IMR-90 (cell line): ENCODE measurements around the gene KCNN3. TPM values are rescaled to one million over a fixed set of nuclear protein-coding genes. Genes with fewer than 3 reads are reported as not detected.

Experiments used
- ATAC-seq: fragments of 200-7000 bp; cut with Tn5 transposase; 2 replicates; pipeline ENCODE4 v1.9.1; 2020; ENCODE audit warnings: low read depth, mild to moderate bottlenecking, moderate library complexity
- BruUV-seq: library from RNA; stranded (reverse); fragments of 400-500 nt; replicated peaks from 2 replicates; lab custom pipeline; 2021; lab: Mats Ljungman, UMichigan
- CTCF ChIA-PET: fragments of 300-600 bp; formaldehyde crosslinking; extraction: SDS; loops from one replicate; lab custom pipeline; 2021; ENCODE audit warnings: antibody characterized with exemption; lab: Yijun Ruan, JAX
- POLR2A ChIA-PET: fragments of 300-600 bp; sonication (Branson Sonifier 250); formaldehyde crosslinking; loops from one replicate; lab custom pipeline; 2022; ENCODE audit warnings: antibody characterized with exemption; ENCODE audit not compliant: unreplicated experiment; lab: Charles Lee
- DNase-seq: peaks from one replicate; pipeline ENCODE4 v3.0.0; 2013
- H2AFZ ChIP-seq: replicated peaks from 2 replicates; pipeline ENCODE3; 2013; ENCODE audit warnings: low read length, mild to moderate bottlenecking; ENCODE audit not compliant: poor library complexity
- H2AK5ac ChIP-seq: 2 replicates; pipeline ENCODE4 v1.6.1; 2013; ENCODE audit warnings: low read depth, low read length, inconsistent platforms
- H2AK9ac ChIP-seq: replicated peaks from 2 replicates; pipeline ENCODE3; 2013; ENCODE audit warnings: mild to moderate bottlenecking, low read depth, low read length, moderate library complexity; ENCODE audit not compliant: poor library complexity
- H2BK120ac ChIP-seq: 2 replicates; pipeline ENCODE4 v1.6.1; 2013; ENCODE audit warnings: low read depth, low read length, inconsistent platforms
- H2BK15ac ChIP-seq: 3 replicates; pipeline ENCODE4 v1.6.1; 2013; ENCODE audit warnings: low read depth, low read length, inconsistent platforms
- H2BK20ac ChIP-seq: 2 replicates; pipeline ENCODE4 v1.6.1; 2013; ENCODE audit warnings: low read depth, mild to moderate bottlenecking, inconsistent platforms, low read length, moderate library complexity
- H2BK5ac ChIP-seq: 2 replicates; pipeline ENCODE4 v1.6.1; 2013; ENCODE audit warnings: mild to moderate bottlenecking, low read depth, low read length, inconsistent platforms; ENCODE audit not compliant: poor library complexity, severe bottlenecking
- H3K14ac ChIP-seq: replicated peaks from 2 replicates; pipeline ENCODE4 v1.6.1; 2013; ENCODE audit warnings: low read depth, low read length, inconsistent platforms
- H3K18ac ChIP-seq: 2 replicates; pipeline ENCODE4 v1.6.1; 2013; ENCODE audit warnings: low read depth, low read length, control low read depth
- H3K23ac ChIP-seq: 2 replicates; pipeline ENCODE4 v1.6.1; 2013; ENCODE audit warnings: low read depth, low read length, inconsistent platforms
- H3K27ac ChIP-seq: 2 replicates; pipeline ENCODE4 v1.5.1; 2013; ENCODE audit warnings: mild to moderate bottlenecking, control low read depth, low read length; ENCODE audit not compliant: insufficient read depth
- H3K27me3 ChIP-seq: 2 replicates; pipeline ENCODE4 v1.6.1; 2013; ENCODE audit warnings: low read length; ENCODE audit not compliant: control insufficient read depth, insufficient read depth
- H3K36me3 ChIP-seq: 2 replicates; pipeline ENCODE4 v1.6.1; 2013; ENCODE audit warnings: low read length, mixed read lengths; ENCODE audit not compliant: control insufficient read depth, insufficient read depth
- H3K4ac ChIP-seq: 2 replicates; pipeline ENCODE4 v1.6.1; 2013; ENCODE audit warnings: low read depth, low read length, inconsistent platforms
- H3K4me1 ChIP-seq: 2 replicates; pipeline ENCODE4 v1.6.1; 2013; ENCODE audit warnings: low read length, mixed read lengths; ENCODE audit not compliant: control insufficient read depth, insufficient read depth
- H3K4me2 ChIP-seq: 2 replicates; pipeline ENCODE4 v1.6.1; 2013; ENCODE audit warnings: low read depth, mild to moderate bottlenecking, control low read depth, low read length, moderate library complexity
- H3K4me3 ChIP-seq: 2 replicates; pipeline ENCODE4 v1.5.1; 2013; ENCODE audit warnings: low read depth, mild to moderate bottlenecking, control low read depth, low read length, moderate library complexity; ENCODE audit not compliant: insufficient read depth
- H3K56ac ChIP-seq: 2 replicates; pipeline ENCODE4 v1.6.1; 2013; ENCODE audit warnings: low read length, inconsistent platforms; ENCODE audit not compliant: insufficient read depth; ENCODE audit errors: extremely low read depth
- H3K79me1 ChIP-seq, 2 experiments: 2 replicates each; pipeline ENCODE4 v1.6.1; 2013; ENCODE audit warnings: low read length in 2 of 2, inconsistent platforms in 1 of 2, low read depth in 1 of 2
- H3K9ac ChIP-seq: 2 replicates; pipeline ENCODE4 v1.6.1; 2013; ENCODE audit warnings: low read depth, low read length, control low read depth
- H3K9me1 ChIP-seq: 2 replicates; pipeline ENCODE4 v1.6.1; 2013; ENCODE audit warnings: low read length, inconsistent platforms; ENCODE audit not compliant: insufficient read depth
- H3K9me3 ChIP-seq: 2 replicates; pipeline ENCODE4 v1.6.1; 2013; ENCODE audit warnings: low read length; ENCODE audit not compliant: control insufficient read depth, insufficient read depth
- H4K20me1 ChIP-seq: 2 replicates; pipeline ENCODE4 v1.6.1; 2013; ENCODE audit warnings: low read length, inconsistent platforms; ENCODE audit not compliant: insufficient read depth
- H4K5ac ChIP-seq: 2 replicates; pipeline ENCODE4 v1.6.1; 2013; ENCODE audit warnings: mild to moderate bottlenecking, low read depth, low read length, control low read depth
- H4K8ac ChIP-seq, 2 experiments: 2 replicates each; pipeline ENCODE4 v1.6.1; 2013; ENCODE audit warnings: low read depth in 2 of 2, low read length in 2 of 2, control low read depth in 1 of 2, inconsistent platforms in 1 of 2
- H4K91ac ChIP-seq: 2 replicates; pipeline ENCODE4 v1.6.1; 2013; ENCODE audit warnings: low read depth, low read length, inconsistent platforms; ENCODE audit not compliant: insufficient read depth
- BHLHE40 ChIP-seq: fragments of 150-350 bp; IDR thresholded peaks from 2 replicates; pipeline ENCODE4 v1.6.1; 2016; ENCODE audit warnings: mild to moderate bottlenecking, low read depth, low read length
- CEBPB ChIP-seq: IDR thresholded peaks from 2 replicates; pipeline ENCODE4 v1.6.1; 2012; ENCODE audit warnings: low read depth, low read length, improper control_type of control experiment
- CHD1 ChIP-seq: IDR thresholded peaks from 2 replicates; pipeline ENCODE4 v1.6.1; 2012; ENCODE audit warnings: low read depth, low read length, improper control_type of control experiment
- FOS ChIP-seq: fragments of 150-350 bp; IDR thresholded peaks from 2 replicates; pipeline ENCODE4 v1.6.1; 2016; ENCODE audit warnings: low read depth, low read length
- MAFK ChIP-seq: IDR thresholded peaks from 2 replicates; pipeline ENCODE4 v1.6.1; 2012; ENCODE audit warnings: low read depth, low read length, improper control_type of control experiment
- MAZ ChIP-seq: IDR thresholded peaks from 2 replicates; pipeline ENCODE4 v1.6.1; 2012; ENCODE audit warnings: low read depth, mild to moderate bottlenecking, low read length, improper control_type of control experiment, moderate library complexity, borderline replicate concordance
- MXI1 ChIP-seq: IDR thresholded peaks from 2 replicates; pipeline ENCODE4 v1.6.1; 2012; ENCODE audit warnings: low read depth, mild to moderate bottlenecking, low read length, moderate library complexity, borderline replicate concordance
- NFE2L2 ChIP-seq: fragments of 150-350 bp; IDR thresholded peaks from 2 replicates; pipeline ENCODE4 v1.6.1; 2016; ENCODE audit warnings: low read depth, mild to moderate bottlenecking, low read length
- POLR2A ChIP-seq: IDR thresholded peaks from 2 replicates; pipeline ENCODE4 v1.6.1; 2012; ENCODE audit warnings: mild to moderate bottlenecking, low read depth, low read length
- RAD21 ChIP-seq: IDR thresholded peaks from 2 replicates; pipeline ENCODE4 v1.6.1; 2012; ENCODE audit warnings: low read length, improper control_type of control experiment
- RCOR1 ChIP-seq: IDR thresholded peaks from 2 replicates; pipeline ENCODE4 v1.6.1; 2012; ENCODE audit warnings: mild to moderate bottlenecking, low read length, improper control_type of control experiment; ENCODE audit not compliant: insufficient replicate concordance
- RFX5 ChIP-seq: IDR thresholded peaks from 2 replicates; pipeline ENCODE4 v1.8.0; 2012; ENCODE audit warnings: low read depth, mild to moderate bottlenecking, low read length, moderate library complexity
- SMC3 ChIP-seq: fragments of 150-350 bp; IDR thresholded peaks from 2 replicates; pipeline ENCODE4 v1.6.1; 2016; ENCODE audit warnings: low read depth, mild to moderate bottlenecking, antibody characterized with exemption, low read length, moderate library complexity
- USF2 ChIP-seq: fragments of 150-350 bp; IDR thresholded peaks from 2 replicates; pipeline ENCODE4 v1.6.1; 2017; ENCODE audit warnings: mild to moderate bottlenecking, antibody characterized with exemption, low read length, low read depth
- WGBS, 2 experiments: methylation state at CpG; one replicate each; pipeline versions ENCODE4 v1.1.5 to v1.1.7; 2013; ENCODE audit warnings: missing lambda C conversion rate in 2 of 2; ENCODE audit not compliant: insufficient read length in 1 of 2; ENCODE audit errors: extremely low coverage in 2 of 2; 5-methylcytosine and 5-hydroxymethylcytosine counted together
- dilution Hi-C: fragments of 300-500 bp; cut with HindIII; formaldehyde crosslinking; loops from one replicate; pipeline ENCODE4 v1.14.3; 2018; ENCODE audit warnings: low sequenced_read_pairs; ENCODE audit not compliant: unreplicated experiment
- in situ Hi-C: fragments of 300-500 bp; cut with MboI; formaldehyde crosslinking; loops from 3 replicates; pipeline ENCODE4 v1.14.3; 2019; ENCODE audit warnings: low sequenced_read_pairs, inconsistent platforms, mixed read lengths
- intact Hi-C: fragments of 100-400 bp; cut with micrococcal nuclease; formaldehyde crosslinking; loops from 2 replicates; pipeline ENCODE4 v1.10.0; 2022
- polyA plus RNA-seq, 3 experiments: library from polyadenylated mRNA; depleted of rRNA; stranded (reverse); fragments of >200 nt; gene quantifications; 2 replicates each; pipeline ENCODE4 v1.2.3, GENCODE V29; 2012; ENCODE audit warnings: low replicate concordance in 1 of 3
- total RNA-seq: library from RNA; depleted of rRNA; stranded (reverse); fragments of >200 nt; gene quantifications from 2 replicates; pipeline ENCODE4 v1.2.3, GENCODE V29; 2012
- TF ChIP-seq, protein P1 (sequence below): conservative IDR thresholded peaks from 2 replicates; pipeline ENCODE4 v1.5.1; 2012; ENCODE audit warnings: mild to moderate bottlenecking, low read depth, low read length, improper control_type of control experiment
- TF ChIP-seq, protein P2 (sequence below): fragments of 150-350 bp; IDR thresholded peaks from 2 replicates; pipeline ENCODE4 v1.6.1; 2016; ENCODE audit warnings: low read depth, mild to moderate bottlenecking, low read length, moderate library complexity, borderline replicate concordance

The KCNN3 gene
- total and polyA plus RNA-seq, 2 of the 4 experiments (the other 2 are of a cell fraction): 0.02 TPM; not detected in 1

GRCh38 chr1:154657556-154657955 lies 212.5 kb downstream of the KCNN3 start:
- H3K4me1 ChIP-seq: no peaks in the 10 kb centered on the region
- POLR2A ChIA-PET: no interaction called here
- intact Hi-C loops: no loop called here
- no peak overlapping the region for H3K9ac ChIP-seq
- CTCF ChIA-PET: no interaction called here
- no peak overlapping the region for H4K5ac ChIP-seq
- H3K9me1 ChIP-seq: no peaks in the 10 kb centered on the region
- no peak overlapping the region for H3K23ac ChIP-seq
- no peak overlapping the region for H3K18ac ChIP-seq
- no peak overlapping the region for H2BK15ac ChIP-seq
- H3K4me3 ChIP-seq: no peak overlapping the region
- BruUV-seq: no TSS peak
- DNase-seq (no peak), ATAC-seq (no peak)
- peaks cover 18% of the 10 kb centered on the region for H3K27me3 ChIP-seq
- H3K56ac ChIP-seq: no peak overlapping the region
- no peak overlapping the region for H2AK9ac ChIP-seq
- H2BK5ac ChIP-seq: no peak overlapping the region
- H2BK120ac ChIP-seq: no peak overlapping the region
- H4K20me1 ChIP-seq: no peaks in the 10 kb centered on the region
- no peak overlapping the region for H2AFZ ChIP-seq
- H2AK5ac ChIP-seq: no peak overlapping the region
- no peaks in the 10 kb centered on the region for H3K36me3 ChIP-seq
- H3K27ac ChIP-seq: no peak overlapping the region
- no peak overlapping the region for H2BK20ac ChIP-seq
- 0 out of 2 replicates have a peak, but pooled peaks cover 3% of the 10 kb centered on the region for H3K9me3 ChIP-seq
- dilution Hi-C loops: no loop called here
- TF ChIP-seq MAZ: no peak
- no peak for TF ChIP-seq RCOR1
- TF ChIP-seq MAFK: no peak
- TF ChIP-seq NFE2L2: no peak
- no peak for TF ChIP-seq USF2
- TF ChIP-seq, protein P1, sequence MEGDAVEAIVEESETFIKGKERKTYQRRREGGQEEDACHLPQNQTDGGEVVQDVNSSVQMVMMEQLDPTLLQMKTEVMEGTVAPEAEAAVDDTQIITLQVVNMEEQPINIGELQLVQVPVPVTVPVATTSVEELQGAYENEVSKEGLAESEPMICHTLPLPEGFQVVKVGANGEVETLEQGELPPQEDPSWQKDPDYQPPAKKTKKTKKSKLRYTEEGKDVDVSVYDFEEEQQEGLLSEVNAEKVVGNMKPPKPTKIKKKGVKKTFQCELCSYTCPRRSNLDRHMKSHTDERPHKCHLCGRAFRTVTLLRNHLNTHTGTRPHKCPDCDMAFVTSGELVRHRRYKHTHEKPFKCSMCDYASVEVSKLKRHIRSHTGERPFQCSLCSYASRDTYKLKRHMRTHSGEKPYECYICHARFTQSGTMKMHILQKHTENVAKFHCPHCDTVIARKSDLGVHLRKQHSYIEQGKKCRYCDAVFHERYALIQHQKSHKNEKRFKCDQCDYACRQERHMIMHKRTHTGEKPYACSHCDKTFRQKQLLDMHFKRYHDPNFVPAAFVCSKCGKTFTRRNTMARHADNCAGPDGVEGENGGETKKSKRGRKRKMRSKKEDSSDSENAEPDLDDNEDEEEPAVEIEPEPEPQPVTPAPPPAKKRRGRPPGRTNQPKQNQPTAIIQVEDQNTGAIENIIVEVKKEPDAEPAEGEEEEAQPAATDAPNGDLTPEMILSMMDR: no peak
- TF ChIP-seq RFX5: no peak
- no peak for TF ChIP-seq FOS
- TF ChIP-seq SMC3: no peak
- no peak for TF ChIP-seq BHLHE40
- TF ChIP-seq CHD1: no peak
- no peak for TF ChIP-seq RAD21
- TF ChIP-seq, protein P2, sequence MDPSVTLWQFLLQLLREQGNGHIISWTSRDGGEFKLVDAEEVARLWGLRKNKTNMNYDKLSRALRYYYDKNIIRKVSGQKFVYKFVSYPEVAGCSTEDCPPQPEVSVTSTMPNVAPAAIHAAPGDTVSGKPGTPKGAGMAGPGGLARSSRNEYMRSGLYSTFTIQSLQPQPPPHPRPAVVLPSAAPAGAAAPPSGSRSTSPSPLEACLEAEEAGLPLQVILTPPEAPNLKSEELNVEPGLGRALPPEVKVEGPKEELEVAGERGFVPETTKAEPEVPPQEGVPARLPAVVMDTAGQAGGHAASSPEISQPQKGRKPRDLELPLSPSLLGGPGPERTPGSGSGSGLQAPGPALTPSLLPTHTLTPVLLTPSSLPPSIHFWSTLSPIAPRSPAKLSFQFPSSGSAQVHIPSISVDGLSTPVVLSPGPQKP: no peak
- no peak for TF ChIP-seq CEBPB
- no peak for TF ChIP-seq MXI1
- TF ChIP-seq POLR2A: no peak
- no peak overlapping the region for H3K14ac ChIP-seq
- no peak overlapping the region for H3K4ac ChIP-seq
- H3K4me2 ChIP-seq: no peak overlapping the region
- no peaks in the 10 kb centered on the region for H3K79me1 ChIP-seq
- in situ Hi-C loops: no loop called here
- H4K8ac ChIP-seq: no peak overlapping the region
- no CpG with 5 or more reads among the region's 2 CpGs for WGBS, 2 experiments
- no peak overlapping the region for H4K91ac ChIP-seq
